Thymus (tissue), 11 donors: ENCODE data around the gene CYP1A2. TPM values are rescaled to one million over a fixed set of nuclear protein-coding genes. Genes with fewer than 3 reads are reported as not detected.

Source experiments
- DNase-seq, 9 donors: peaks; one replicate each; pipeline ENCODE4 v3.0.0-alpha.2; 2013; ENCODE audit warnings: low spot score in 9 of 9, low read depth in 6 of 9, missing footprints in 1 of 9
- H3K27ac ChIP-seq, 2 donors: one replicate each; pipeline ENCODE4 v1.5.1; 2013; ENCODE audit warnings: control low read depth in 1 of 2, low read depth in 1 of 2, low read length in 1 of 2, mild to moderate bottlenecking in 1 of 2, moderate library complexity in 1 of 2
- H3K27me3 ChIP-seq, 2 donors: one replicate each; pipeline ENCODE4 v1.5.1; 2013; ENCODE audit warnings: low read length in 1 of 2; ENCODE audit not compliant: control insufficient read depth in 2 of 2, insufficient read depth in 1 of 2
- H3K36me3 ChIP-seq, 2 donors: one replicate each; pipeline ENCODE4 v1.5.1; 2013; ENCODE audit warnings: low read length in 1 of 2, mild to moderate bottlenecking in 1 of 2, moderate library complexity in 1 of 2; ENCODE audit not compliant: control insufficient read depth in 2 of 2, insufficient read depth in 2 of 2
- H3K4me1 ChIP-seq, 2 donors: one replicate each; pipeline ENCODE4 v1.5.1; 2013; ENCODE audit warnings: low read length in 2 of 2; ENCODE audit not compliant: control insufficient read depth in 2 of 2, insufficient read depth in 2 of 2
- H3K4me3 ChIP-seq, 2 donors: one replicate each; pipeline ENCODE4 v1.5.1; 2013; ENCODE audit warnings: low read length in 2 of 2, control low read depth in 1 of 2, mild to moderate bottlenecking in 1 of 2
- H3K9me3 ChIP-seq, 2 donors: one replicate each; pipeline ENCODE4 v1.5.1; 2013; ENCODE audit warnings: low read length in 1 of 2, mild to moderate bottlenecking in 1 of 2; ENCODE audit not compliant: control insufficient read depth in 2 of 2, insufficient read depth in 1 of 2
- WGBS: extraction: QIAGEN DNeasy Blood & Tissue Kit; methylation state at CpG from one replicate; pipeline ENCODE4 v1.1.7; 2013; 5-methylcytosine and 5-hydroxymethylcytosine counted together
- polyA plus RNA-seq: library from polyadenylated mRNA; stranded (reverse); fragments of 200-250 nt; gene quantifications from one replicate; pipeline ENCODE4 v1.2.3, GENCODE V29; 2013
- total RNA-seq: library from RNA; stranded (reverse); fragments of 120-200 nt; gene quantifications from one replicate; pipeline ENCODE4 v1.2.4, GENCODE V29; 2013
- donor health status: healthy.

The CYP1A2 gene
- total and polyA plus RNA-seq, 2 donors = 0.05 TPM; not detected in 1

DNA sequence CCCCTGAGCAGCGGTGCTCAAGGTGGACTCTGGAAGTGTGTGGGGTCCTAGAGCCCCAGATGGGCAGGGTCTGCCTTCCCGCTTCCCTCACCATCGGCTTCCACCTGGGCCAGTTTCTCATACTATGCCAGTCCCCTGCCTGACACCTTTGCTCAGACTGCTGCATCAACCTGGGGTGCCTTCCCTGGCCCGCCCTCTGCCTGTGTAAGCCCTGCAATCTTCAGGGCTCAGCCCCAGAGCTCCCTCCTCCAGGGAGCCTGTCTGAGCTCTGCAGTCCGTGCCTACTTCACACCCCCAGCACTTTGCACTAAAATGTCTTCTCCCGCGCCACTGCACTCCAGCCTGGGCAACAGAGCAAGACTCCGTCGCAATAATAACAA lies 46.3 kb downstream of the CYP1A2 start:
- Histone ChIP-seq H3K4me1 (peaks cover 18 to 73% of the 10 kb centered on the region in 2 donors), H3K36me3 (peaks cover 24 to 46% of the 10 kb centered on the region in 2 donors)
- WGBS = 92% methylated on average over 9 of the region's 9 CpGs

DNA sequence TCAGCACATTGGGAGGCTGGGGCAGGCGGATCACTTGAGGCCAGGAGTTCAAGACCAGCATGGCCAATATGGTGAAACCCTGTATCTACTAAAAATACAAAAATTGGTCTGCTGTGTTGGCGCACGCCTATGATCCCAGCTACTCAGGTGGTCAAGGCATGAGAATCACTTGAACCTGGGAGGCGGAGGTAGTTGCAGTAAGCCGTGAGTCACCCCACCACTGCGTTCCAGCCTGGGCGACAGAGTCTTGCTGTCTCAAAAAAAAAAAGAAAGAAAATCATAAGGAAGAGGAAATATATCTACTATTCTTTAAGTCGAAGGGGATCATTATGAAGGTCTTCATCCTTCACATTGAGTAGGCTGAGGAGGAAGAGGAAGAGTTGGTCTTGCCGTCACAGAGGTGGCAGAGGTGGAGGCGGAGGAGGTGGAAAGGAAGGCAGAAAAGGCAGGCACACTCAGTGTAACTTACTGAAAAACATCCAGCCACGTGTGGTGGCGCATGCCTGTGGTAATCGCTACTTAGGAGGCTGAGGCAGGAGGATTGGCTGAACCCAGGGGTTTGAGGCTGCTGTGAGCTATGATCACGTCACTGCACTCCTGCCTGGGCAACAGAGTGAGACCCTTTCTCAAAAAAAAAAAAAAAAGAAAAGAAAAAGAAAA lies 47.5 kb downstream of the CYP1A2 start:
- Histone ChIP-seq H3K27me3 (no peaks in the 10 kb centered on the region), H3K36me3 (peaks cover 35 to 54% of the 10 kb centered on the region in 2 donors), H3K4me3 (no peak overlapping the region), H3K27ac (no peak overlapping the region), H3K4me1 (peaks cover 10 to 70% of the 10 kb centered on the region in 2 donors), H3K9me3 (peaks cover 0 to 3% of the 10 kb centered on the region in 2 donors)
- 88% methylated on average over 14 of the region's 14 CpGs for WGBS
- DNase-seq = peak in 1 of 9 donors; percentile 45

More for the DNA sequence above, 46.3 kb downstream of the CYP1A2 start:
- no peak for DNase-seq
- H3K4me3 ChIP-seq = no peak overlapping the region
- H3K27ac ChIP-seq = peak overlapping the region in 1 of 2 donors; percentile 36
- no peaks in the 10 kb centered on the region for H3K27me3 ChIP-seq
- H3K9me3 ChIP-seq = peaks cover 0 to 5% of the 10 kb centered on the region in 2 donors

DNA sequence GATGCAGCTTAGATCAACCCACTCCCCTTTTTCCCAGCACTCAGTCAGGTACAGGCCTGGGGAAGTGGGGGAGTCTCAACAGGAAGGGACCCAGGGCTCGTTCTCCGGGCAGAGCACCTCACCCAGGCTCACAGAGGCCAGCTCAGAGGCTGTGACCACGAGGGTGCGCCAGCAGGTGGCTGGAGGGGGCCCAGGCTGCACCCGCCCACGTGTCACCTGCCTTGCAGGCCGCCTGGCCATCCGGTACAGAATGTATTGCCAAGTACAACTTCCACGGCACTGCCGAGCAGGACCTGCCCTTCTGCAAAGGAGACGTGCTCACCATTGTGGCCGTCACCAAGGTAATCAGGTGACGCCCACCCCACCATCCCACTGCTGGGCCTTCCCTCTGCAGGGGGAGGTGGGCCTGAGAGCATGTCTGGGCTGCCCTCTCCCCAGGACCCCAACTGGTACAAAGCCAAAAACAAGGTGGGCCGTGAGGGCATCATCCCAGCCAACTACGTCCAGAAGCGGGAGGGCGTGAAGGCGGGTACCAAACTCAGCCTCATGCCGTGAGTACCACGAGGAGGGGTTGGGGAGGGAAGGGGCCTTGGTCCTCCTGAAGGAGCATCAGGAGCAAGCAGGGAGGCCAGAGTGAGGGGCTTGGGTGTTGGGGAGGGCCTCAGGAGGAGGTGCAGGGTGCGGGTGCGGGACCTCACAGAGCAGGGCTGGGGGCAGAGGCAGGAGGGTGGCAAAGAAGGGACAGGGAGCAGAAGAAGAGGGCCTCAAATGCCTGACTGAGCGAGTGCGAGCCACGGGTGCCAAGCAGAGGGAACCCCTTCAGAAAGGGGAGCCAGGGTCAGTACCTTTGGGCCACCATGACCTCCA lies 50.0 kb downstream of the CYP1A2 start:
- H3K4me1 ChIP-seq = peaks cover 0 to 47% of the 10 kb centered on the region in 2 donors
- peak overlapping the region; percentile 3 to 46 for H3K27ac ChIP-seq
- 89% methylated on average over 25 of the region's 25 CpGs for WGBS
- no peak for DNase-seq
- H3K9me3 ChIP-seq = no peaks in the 10 kb centered on the region
- no peaks in the 10 kb centered on the region for H3K27me3 ChIP-seq
- peaks cover 61 to 65% of the 10 kb centered on the region in 2 donors for H3K36me3 ChIP-seq
- H3K4me3 ChIP-seq = no peak overlapping the region

DNA sequence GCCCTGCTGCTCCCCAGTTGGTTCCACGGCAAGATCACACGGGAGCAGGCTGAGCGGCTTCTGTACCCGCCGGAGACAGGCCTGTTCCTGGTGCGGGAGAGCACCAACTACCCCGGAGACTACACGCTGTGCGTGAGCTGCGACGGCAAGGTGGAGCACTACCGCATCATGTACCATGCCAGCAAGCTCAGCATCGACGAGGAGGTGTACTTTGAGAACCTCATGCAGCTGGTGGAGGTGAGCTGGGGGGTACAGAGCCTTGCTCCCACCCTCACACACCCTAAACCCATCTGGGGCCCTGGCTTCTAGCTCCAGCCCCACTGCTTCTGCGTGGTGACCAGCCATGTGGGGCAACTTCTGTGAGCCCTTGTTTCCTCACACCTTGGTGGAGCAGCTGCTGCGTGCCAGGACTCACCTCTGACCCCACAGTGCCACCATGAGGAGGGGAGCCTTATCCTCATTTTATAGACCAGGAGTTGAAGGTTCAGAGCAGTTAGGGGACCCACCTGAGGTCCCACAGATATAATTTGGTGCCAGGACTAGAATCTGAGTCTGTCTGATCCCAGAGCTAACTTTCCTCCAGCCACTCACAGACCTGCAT lies 50.7 kb downstream of the CYP1A2 start:
- H3K27me3 ChIP-seq = no peaks in the 10 kb centered on the region
- peak in 2 of 9 donors; percentile 11 to 61 for DNase-seq
- no peaks in the 10 kb centered on the region for H3K9me3 ChIP-seq
- 93% methylated on average over 16 of the region's 16 CpGs for WGBS
- H3K4me1 ChIP-seq = peaks cover 0 to 43% of the 10 kb centered on the region in 2 donors
- H3K4me3 ChIP-seq = no peak overlapping the region
- peak overlapping the region; percentile 32 to 73 for H3K27ac ChIP-seq
- peaks cover 67 to 71% of the 10 kb centered on the region in 2 donors for H3K36me3 ChIP-seq

DNA sequence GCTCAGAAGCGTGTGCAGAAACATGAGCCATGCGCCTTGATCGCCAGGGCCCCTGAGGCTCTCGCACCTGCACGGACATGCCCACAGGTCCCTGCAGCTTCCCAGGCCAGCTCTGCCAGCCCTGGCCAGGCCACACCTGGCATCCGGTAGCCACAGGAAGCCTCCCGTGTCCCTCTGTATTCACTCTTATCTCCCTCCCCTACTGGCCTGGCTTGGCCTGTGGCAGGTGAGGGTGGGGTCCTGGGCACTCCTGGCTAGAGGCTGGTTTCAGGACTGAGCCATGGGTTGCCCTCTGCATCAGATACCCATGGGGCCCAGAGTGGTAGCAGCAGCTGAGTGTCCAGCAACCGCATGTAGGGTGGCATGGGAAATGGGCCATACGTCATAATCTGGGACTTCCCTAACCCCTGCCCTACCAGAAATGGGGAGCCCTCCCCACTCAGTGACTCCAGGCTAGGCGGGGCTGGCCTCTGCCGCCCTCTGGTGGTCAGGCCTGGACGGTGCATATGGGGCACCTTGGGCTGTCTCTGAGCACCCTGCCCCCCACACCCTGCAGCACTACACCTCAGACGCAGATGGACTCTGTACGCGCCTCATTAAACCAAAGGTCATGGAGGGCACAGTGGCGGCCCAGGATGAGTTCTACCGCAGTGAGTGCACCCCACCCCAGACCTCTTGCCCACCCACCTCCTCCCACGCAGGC lies 51.4 kb downstream of the CYP1A2 start:
- 54% methylated on average over 18 of the region's 18 CpGs for WGBS

DNA sequence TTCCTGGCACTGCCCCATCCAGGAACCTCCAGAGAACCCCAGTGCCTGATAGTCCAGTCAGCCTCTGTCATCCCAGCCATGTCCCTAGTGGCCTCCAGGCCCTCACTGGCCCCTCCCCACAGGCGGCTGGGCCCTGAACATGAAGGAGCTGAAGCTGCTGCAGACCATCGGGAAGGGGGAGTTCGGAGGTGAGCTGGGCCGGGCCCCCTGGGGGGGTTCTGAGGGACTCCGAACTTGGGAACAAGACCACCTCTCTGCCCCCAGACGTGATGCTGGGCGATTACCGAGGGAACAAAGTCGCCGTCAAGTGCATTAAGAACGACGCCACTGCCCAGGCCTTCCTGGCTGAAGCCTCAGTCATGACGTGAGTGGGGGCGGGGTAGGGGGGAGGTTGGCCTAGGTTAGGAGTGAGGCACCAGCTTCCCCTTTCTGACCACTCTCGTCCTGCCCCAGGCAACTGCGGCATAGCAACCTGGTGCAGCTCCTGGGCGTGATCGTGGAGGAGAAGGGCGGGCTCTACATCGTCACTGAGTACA lies 52.0 kb downstream of the CYP1A2 start:
- no peaks in the 10 kb centered on the region for H3K27me3 ChIP-seq
- WGBS = 96% methylated on average over 20 of the region's 20 CpGs
- H3K4me3 ChIP-seq = no peak overlapping the region
- H3K36me3 ChIP-seq = peaks cover 61 to 72% of the 10 kb centered on the region in 2 donors
- no peaks in the 10 kb centered on the region for H3K9me3 ChIP-seq
- H3K27ac ChIP-seq = no peak overlapping the region
- DNase-seq = no peak
- peaks cover 0 to 32% of the 10 kb centered on the region in 2 donors for H3K4me1 ChIP-seq

More for the DNA sequence above, 51.4 kb downstream of the CYP1A2 start:
- peaks cover 0 to 37% of the 10 kb centered on the region in 2 donors for H3K4me1 ChIP-seq
- no peak overlapping the region for H3K4me3 ChIP-seq
- DNase-seq = peak in 5 of 9 donors; percentile 59 to 82 (median 79)
- peak overlapping the region; percentile 32 to 73 for H3K27ac ChIP-seq
- peaks cover 63 to 73% of the 10 kb centered on the region in 2 donors for H3K36me3 ChIP-seq
- no peaks in the 10 kb centered on the region for H3K9me3 ChIP-seq
- no peaks in the 10 kb centered on the region for H3K27me3 ChIP-seq

DNA sequence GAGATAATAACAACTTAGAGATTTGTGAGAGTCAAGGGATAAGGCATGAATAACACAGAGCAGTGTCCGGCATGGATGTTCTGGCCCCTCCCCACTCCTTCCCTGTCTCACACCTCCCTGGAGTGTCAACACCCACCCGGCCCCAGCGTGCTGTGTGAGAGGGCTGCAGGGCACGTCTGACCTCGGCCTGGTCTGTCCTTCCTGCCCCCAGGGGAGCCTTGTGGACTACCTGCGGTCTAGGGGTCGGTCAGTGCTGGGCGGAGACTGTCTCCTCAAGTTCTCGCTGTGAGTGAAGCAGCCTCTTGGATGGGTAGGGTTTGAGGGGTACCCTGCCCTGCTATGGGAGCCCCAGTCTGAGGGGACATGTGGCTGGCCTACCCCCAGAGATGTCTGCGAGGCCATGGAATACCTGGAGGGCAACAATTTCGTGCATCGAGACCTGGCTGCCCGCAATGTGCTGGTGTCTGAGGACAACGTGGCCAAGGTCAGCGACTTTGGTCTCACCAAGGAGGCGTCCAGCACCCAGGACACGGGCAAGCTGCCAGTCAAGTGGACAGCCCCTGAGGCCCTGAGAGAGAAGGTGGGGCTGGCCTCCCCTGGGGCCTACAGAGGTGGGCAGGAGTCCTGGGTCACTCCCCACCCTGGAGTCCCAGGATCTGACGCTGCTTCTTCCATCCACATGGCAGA lies 52.8 kb downstream of the CYP1A2 start:
- H3K27me3 ChIP-seq = no peaks in the 10 kb centered on the region
- peaks cover 0 to 32% of the 10 kb centered on the region in 2 donors for H3K4me1 ChIP-seq
- H3K4me3 ChIP-seq = no peak overlapping the region
- WGBS = 94% methylated on average over 18 of the region's 18 CpGs
- DNase-seq = no peak
- peaks cover 61 to 72% of the 10 kb centered on the region in 2 donors for H3K36me3 ChIP-seq
- no peak overlapping the region for H3K27ac ChIP-seq
- H3K9me3 ChIP-seq = no peaks in the 10 kb centered on the region

DNA sequence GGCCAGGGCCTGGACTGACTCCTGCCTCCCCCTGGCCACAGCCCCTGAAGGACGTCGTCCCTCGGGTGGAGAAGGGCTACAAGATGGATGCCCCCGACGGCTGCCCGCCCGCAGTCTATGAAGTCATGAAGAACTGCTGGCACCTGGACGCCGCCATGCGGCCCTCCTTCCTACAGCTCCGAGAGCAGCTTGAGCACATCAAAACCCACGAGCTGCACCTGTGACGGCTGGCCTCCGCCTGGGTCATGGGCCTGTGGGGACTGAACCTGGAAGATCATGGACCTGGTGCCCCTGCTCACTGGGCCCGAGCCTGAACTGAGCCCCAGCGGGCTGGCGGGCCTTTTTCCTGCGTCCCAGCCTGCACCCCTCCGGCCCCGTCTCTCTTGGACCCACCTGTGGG lies 53.6 kb downstream of the CYP1A2 start:
- Histone ChIP-seq H3K4me1 (peaks cover 0 to 32% of the 10 kb centered on the region in 2 donors), H3K27ac (no peak overlapping the region), H3K27me3 (no peaks in the 10 kb centered on the region), H3K36me3 (peaks cover 61 to 72% of the 10 kb centered on the region in 2 donors), H3K4me3 (no peak overlapping the region), H3K9me3 (no peaks in the 10 kb centered on the region)
- DNase-seq = no peak
- 96% methylated on average over 20 of the region's 20 CpGs for WGBS
